ENCODE results near the gene UQCC5. TPM values are rescaled to one million over a fixed set of nuclear protein-coding genes. Genes with fewer than 3 reads are reported as not detected.

Gene UQCC5
- total RNA-seq, 4 donors from 2014 or later: 4.1 to 435 (median 51.9) TPM

- H3K4me3 ChIP-seq: no peak overlapping the region
- TF ChIP-seq CTCF (IDR thresholded peaks at IDR 0.05): no peak
- TF ChIP-seq POLR2A (IDR thresholded peaks at IDR 0.05): no peak
- DNase-seq: no peak
- H3K9me3 ChIP-seq: no peaks in the 10 kb centered on the region
- H3K36me3 ChIP-seq: no peaks in the 10 kb centered on the region
- intact Hi-C loops (cut with DNase I; ENCODE audit: low total_unique reads): no loop called here
- no peak overlapping the region for H3K27ac ChIP-seq
- no peaks in the 10 kb centered on the region for H3K4me1 ChIP-seq
- H3K27me3 ChIP-seq: no peaks in the 10 kb centered on the region
Observed at GRCh38 chr3:52512105-52512504, 24.3 kb upstream of the UQCC5 start.

GRCh38 chr3:52512727-52513126 is 23.7 kb upstream of the UQCC5 start:
- Histone ChIP-seq H3K9me3 (no peaks in the 10 kb centered on the region), H3K36me3 (no peaks in the 10 kb centered on the region)
- TF ChIP-seq CTCF (IDR thresholded peaks at IDR 0.05): no peak
- no peak for TF ChIP-seq POLR2A (IDR thresholded peaks at IDR 0.05)

GRCh38 chr3:52513281-52513680 is 23.1 kb upstream of the UQCC5 start:
- Histone ChIP-seq H3K4me1 (no peaks in the 10 kb centered on the region), H3K9me3 (no peaks in the 10 kb centered on the region), H3K27me3 (no peaks in the 10 kb centered on the region), H3K27ac (no peak overlapping the region), H3K36me3 (no peaks in the 10 kb centered on the region), H3K4me3 (no peak overlapping the region)
- no peak for DNase-seq
- TF ChIP-seq CTCF (IDR thresholded peaks at IDR 0.05): no peak
- no peak for TF ChIP-seq POLR2A (IDR thresholded peaks at IDR 0.05)
- intact Hi-C loops (cut with DNase I; ENCODE audit: low total_unique reads): no loop called here

More at GRCh38 chr3:52512727-52513126, 23.7 kb upstream of the UQCC5 start:
- no peak overlapping the region for H3K4me3 ChIP-seq
- DNase-seq: no peak
- no peak overlapping the region for H3K27ac ChIP-seq
- H3K27me3 ChIP-seq: no peaks in the 10 kb centered on the region
- H3K4me1 ChIP-seq: no peaks in the 10 kb centered on the region
- intact Hi-C loops (cut with DNase I; ENCODE audit: low total_unique reads): no loop called here

GRCh38 chr3:52514576-52514975 is 21.8 kb upstream of the UQCC5 start:
- H3K36me3 ChIP-seq: no peaks in the 10 kb centered on the region
- no peak for TF ChIP-seq CTCF (IDR thresholded peaks at IDR 0.05)
- intact Hi-C loops (cut with DNase I; ENCODE audit: low total_unique reads): no loop called here

GRCh38 chr3:52515192-52515591 is 21.2 kb upstream of the UQCC5 start:
- no peaks in the 10 kb centered on the region for H3K9me3 ChIP-seq
- no peak overlapping the region for H3K4me3 ChIP-seq
- no peak for DNase-seq
- no peaks in the 10 kb centered on the region for H3K36me3 ChIP-seq
- no peaks in the 10 kb centered on the region for H3K4me1 ChIP-seq
- H3K27ac ChIP-seq: no peak overlapping the region
- no peaks in the 10 kb centered on the region for H3K27me3 ChIP-seq
- no peak for TF ChIP-seq POLR2A (IDR thresholded peaks at IDR 0.05)
- intact Hi-C loops (cut with DNase I; ENCODE audit: low total_unique reads): no loop called here

More at GRCh38 chr3:52514576-52514975, 21.8 kb upstream of the UQCC5 start:
- no peaks in the 10 kb centered on the region for H3K4me1 ChIP-seq
- no peak overlapping the region for H3K4me3 ChIP-seq
- no peaks in the 10 kb centered on the region for H3K9me3 ChIP-seq
- DNase-seq: no peak
- no peaks in the 10 kb centered on the region for H3K27me3 ChIP-seq
- H3K27ac ChIP-seq: no peak overlapping the region

Measured in uterus (tissue), 4 donors.